WTC11 (cell line): ENCODE results near the gene FNBP1L. TPM values are rescaled to one million over a fixed set of nuclear protein-coding genes. Genes with fewer than 3 reads are reported as not detected.

Experiments
- ATAC-seq: fragments of 200-7000 bp; cut with Tn5 transposase; 2 replicates; pipeline ENCODE4 v1.10.0; 2021; ENCODE audit warnings: mild to moderate bottlenecking, moderate library complexity
- CTCF ChIA-PET: fragments of 300-600 bp; sonication (Branson Sonifier 250); formaldehyde crosslinking; loops from one replicate; lab custom pipeline; 2021; ENCODE audit warnings: antibody characterized with exemption; lab: Charles Lee
- POLR2A ChIA-PET: fragments of 350-600 bp; sonication (Branson Sonifier 250); formaldehyde crosslinking; loops from one replicate; lab custom pipeline; 2021; ENCODE audit warnings: antibody characterized with exemption; lab: Charles Lee
- DNase-seq: peaks from one replicate; pipeline ENCODE4 v3.0.0; 2021; ENCODE audit warnings: low spot score
- H3K27ac Mint-ChIP-seq: 2 replicates; pipeline ENCODE4 v1.8.0; 2021; ENCODE audit warnings: mixed read lengths
- H3K27me3 Mint-ChIP-seq: 2 replicates; pipeline ENCODE4 v1.8.0; 2021; ENCODE audit warnings: low read depth, mild to moderate bottlenecking, moderate library complexity, mixed read lengths
- H3K36me3 Mint-ChIP-seq: 2 replicates; pipeline ENCODE4 v1.8.0; 2021; ENCODE audit warnings: mixed read lengths
- H3K4me1 Mint-ChIP-seq: 2 replicates; pipeline ENCODE4 v1.8.0; 2022; ENCODE audit warnings: mixed read lengths
- H3K4me3 Mint-ChIP-seq: 2 replicates; pipeline ENCODE4 v1.8.0; 2021; ENCODE audit warnings: mild to moderate bottlenecking, moderate library complexity, mixed read lengths
- H3K9me3 Mint-ChIP-seq: 2 replicates; pipeline ENCODE4 v1.8.0; 2021; ENCODE audit warnings: mixed read lengths
- ATF2 ChIP-seq: sonication (generic); formaldehyde crosslinking; IDR thresholded peaks from 2 replicates; pipeline ENCODE4 v1.8.1; 2022; ENCODE audit warnings: low read depth, missing genetic modification reagents, borderline replicate concordance
- ATF6 ChIP-seq: sonication (generic); formaldehyde crosslinking; IDR thresholded peaks from 2 replicates; pipeline ENCODE4 v1.8.1; 2023; ENCODE audit warnings: mild to moderate bottlenecking, missing genetic modification reagents
- CBFB ChIP-seq: sonication (generic); formaldehyde crosslinking; IDR thresholded peaks from 2 replicates; pipeline ENCODE4 v1.8.1; 2022; ENCODE audit warnings: mild to moderate bottlenecking, low read depth, missing genetic modification reagents
- CDX4 ChIP-seq: fragments of 250-450 bp; sonication (Bioruptor Pico); IDR thresholded peaks from 2 replicates; pipeline ENCODE4 v1.9.0; 2021; ENCODE audit warnings: moderate library complexity, mild to moderate bottlenecking, inconsistent platforms, borderline replicate concordance
- CREB1 ChIP-seq: sonication (generic); formaldehyde crosslinking; IDR thresholded peaks from 2 replicates; pipeline ENCODE4 v1.8.0; 2023; ENCODE audit warnings: mild to moderate bottlenecking, missing genetic modification reagents
- CREM ChIP-seq: sonication (generic); formaldehyde crosslinking; IDR thresholded peaks from 2 replicates; pipeline ENCODE4 v1.8.1; 2022; ENCODE audit warnings: mild to moderate bottlenecking, missing genetic modification reagents, moderate library complexity
- E2F4 ChIP-seq: sonication (generic); formaldehyde crosslinking; IDR thresholded peaks from 2 replicates; pipeline ENCODE4 v1.8.1; 2022; ENCODE audit warnings: low read depth, mild to moderate bottlenecking, moderate library complexity, missing genetic modification reagents, borderline replicate concordance
- GABPB1 ChIP-seq: sonication (generic); formaldehyde crosslinking; IDR thresholded peaks from 2 replicates; pipeline ENCODE4 v1.8.1; 2023; ENCODE audit warnings: mild to moderate bottlenecking, missing genetic modification reagents
- IRF1 ChIP-seq: sonication (generic); formaldehyde crosslinking; IDR thresholded peaks from 2 replicates; pipeline ENCODE4 v1.8.0; 2023; ENCODE audit warnings: missing genetic modification reagents
- MAX ChIP-seq: sonication (generic); formaldehyde crosslinking; IDR thresholded peaks from 2 replicates; pipeline ENCODE4 v1.8.0; 2022; ENCODE audit warnings: mild to moderate bottlenecking, missing genetic modification reagents
- MYBL2 ChIP-seq: sonication (generic); formaldehyde crosslinking; IDR thresholded peaks from 2 replicates; pipeline ENCODE4 v1.8.1; 2023; ENCODE audit warnings: mild to moderate bottlenecking, moderate library complexity, missing genetic modification reagents
- NFE2L1 ChIP-seq: sonication (generic); formaldehyde crosslinking; IDR thresholded peaks from 2 replicates; pipeline ENCODE4 v1.8.1; 2023; ENCODE audit warnings: missing genetic modification reagents
- NR1H2 ChIP-seq: sonication (generic); formaldehyde crosslinking; IDR thresholded peaks from 2 replicates; pipeline ENCODE4 v1.9.0; 2021; ENCODE audit warnings: mild to moderate bottlenecking, moderate library complexity, missing genetic modification reagents
- NR3C1 ChIP-seq: sonication (generic); formaldehyde crosslinking; conservative IDR thresholded peaks from 2 replicates; pipeline ENCODE4 v1.8.1; 2023; ENCODE audit warnings: low read depth, mild to moderate bottlenecking, missing genetic modification reagents
- SOX15 ChIP-seq: fragments of 250-450 bp; sonication (Bioruptor Pico); IDR thresholded peaks from 2 replicates; pipeline ENCODE4 v1.9.0; 2021; ENCODE audit warnings: mild to moderate bottlenecking
- TEAD1 ChIP-seq: sonication (generic); formaldehyde crosslinking; IDR thresholded peaks from 2 replicates; pipeline ENCODE4 v1.8.0; 2022; ENCODE audit warnings: mild to moderate bottlenecking, missing genetic modification reagents
- ZMAT4 ChIP-seq: fragments of 250-450 bp; sonication (Bioruptor Pico); IDR thresholded peaks from 2 replicates; pipeline ENCODE4 v1.9.0; 2021; ENCODE audit warnings: mild to moderate bottlenecking
- ZNF121 ChIP-seq: sonication (generic); formaldehyde crosslinking; IDR thresholded peaks from 2 replicates; pipeline ENCODE4 v1.8.0; 2023; ENCODE audit warnings: missing genetic modification reagents
- ZNF138 ChIP-seq: sonication (generic); formaldehyde crosslinking; conservative IDR thresholded peaks from 2 replicates; pipeline ENCODE4 v1.8.1; 2022; ENCODE audit warnings: mild to moderate bottlenecking, moderate library complexity, missing genetic modification reagents
- ZNF232 ChIP-seq: sonication (generic); formaldehyde crosslinking; IDR thresholded peaks from 2 replicates; pipeline ENCODE4 v1.8.0; 2022; ENCODE audit warnings: mild to moderate bottlenecking, missing genetic modification reagents
- ZNF317 ChIP-seq: sonication (generic); formaldehyde crosslinking; IDR thresholded peaks from 2 replicates; pipeline ENCODE4 v1.8.1; 2023; ENCODE audit warnings: low read depth, mild to moderate bottlenecking, moderate library complexity, missing genetic modification reagents, borderline replicate concordance
- ZNF396 ChIP-seq: fragments of 250-450 bp; sonication (Bioruptor Pico); IDR thresholded peaks from 2 replicates; pipeline ENCODE4 v1.8.0; 2021; ENCODE audit warnings: mild to moderate bottlenecking, moderate library complexity, borderline replicate concordance
- ZNF671 ChIP-seq: fragments of 250-450 bp; sonication (Bioruptor Pico); IDR thresholded peaks from 2 replicates; pipeline ENCODE4 v1.8.0; 2021; ENCODE audit warnings: mild to moderate bottlenecking
- total RNA-seq: library from RNA; stranded (reverse); gene quantifications from 3 replicates; pipeline ENCODE4 v1.2.3, GENCODE V29; 2021
- TF ChIP-seq, protein P1 (sequence below): sonication (generic); formaldehyde crosslinking; conservative IDR thresholded peaks from 2 replicates; pipeline ENCODE4 v1.8.1; 2022; ENCODE audit warnings: mild to moderate bottlenecking, missing genetic modification reagents
- TF ChIP-seq, protein P2 (sequence below): sonication (generic); formaldehyde crosslinking; IDR thresholded peaks from 2 replicates; pipeline ENCODE4 v1.8.0; 2022; ENCODE audit warnings: mild to moderate bottlenecking, missing genetic modification reagents

Gene FNBP1L
- total RNA-seq, 1 experiment from 2014 or later, result 79.1 TPM

DNA sequence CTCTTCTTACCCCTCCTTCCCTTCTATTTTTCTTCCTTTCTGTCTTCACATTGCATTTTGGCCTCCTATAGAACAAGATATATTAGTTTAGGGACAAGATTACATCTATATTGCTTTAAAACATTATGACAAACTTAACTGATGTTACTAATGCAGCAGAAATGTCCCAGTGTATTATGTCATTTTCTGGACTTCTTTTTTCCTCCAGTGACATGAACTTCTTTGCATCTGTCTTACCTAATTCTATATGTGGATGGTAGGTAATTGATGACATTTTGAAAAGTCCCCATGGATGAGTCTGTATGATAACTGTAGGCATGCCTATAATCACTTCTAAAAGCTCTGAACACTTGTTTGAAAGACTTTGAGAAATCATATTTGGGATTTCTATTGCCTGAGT is 89.5 kb downstream of the FNBP1L start:
- H3K27me3 Mint-ChIP-seq, result no peaks in the 10 kb centered on the region
- H3K36me3 Mint-ChIP-seq, result peaks cover 9% of the 10 kb centered on the region; the same call in 1 of the 2 replicates
- ChIA-PET CTCF (no interaction called here), POLR2A (no interaction called here)
- no peak for TF ChIP-seq ZNF396
- no peak for TF ChIP-seq GABPB1 (CRISPR knock-in tag)
- no peak for TF ChIP-seq CBFB
- TF ChIP-seq IRF1 (CRISPR knock-in tag), result no peak
- TF ChIP-seq, protein P1, sequence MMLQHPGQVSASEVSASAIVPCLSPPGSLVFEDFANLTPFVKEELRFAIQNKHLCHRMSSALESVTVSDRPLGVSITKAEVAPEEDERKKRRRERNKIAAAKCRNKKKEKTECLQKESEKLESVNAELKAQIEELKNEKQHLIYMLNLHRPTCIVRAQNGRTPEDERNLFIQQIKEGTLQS (CRISPR knock-in tag), result no peak
- no peak for TF ChIP-seq ATF2
- TF ChIP-seq CREB1 (CRISPR knock-in tag), result no peak
- TF ChIP-seq, protein P2, sequence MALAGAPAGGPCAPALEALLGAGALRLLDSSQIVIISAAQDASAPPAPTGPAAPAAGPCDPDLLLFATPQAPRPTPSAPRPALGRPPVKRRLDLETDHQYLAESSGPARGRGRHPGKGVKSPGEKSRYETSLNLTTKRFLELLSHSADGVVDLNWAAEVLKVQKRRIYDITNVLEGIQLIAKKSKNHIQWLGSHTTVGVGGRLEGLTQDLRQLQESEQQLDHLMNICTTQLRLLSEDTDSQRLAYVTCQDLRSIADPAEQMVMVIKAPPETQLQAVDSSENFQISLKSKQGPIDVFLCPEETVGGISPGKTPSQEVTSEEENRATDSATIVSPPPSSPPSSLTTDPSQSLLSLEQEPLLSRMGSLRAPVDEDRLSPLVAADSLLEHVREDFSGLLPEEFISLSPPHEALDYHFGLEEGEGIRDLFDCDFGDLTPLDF (CRISPR knock-in tag), result no peak
- no peak for TF ChIP-seq NFE2L1 (CRISPR knock-in tag)
- TF ChIP-seq NR1H2 (CRISPR knock-in tag), result no peak
- no peak for TF ChIP-seq NR3C1 (CRISPR knock-in tag)
- TF ChIP-seq TEAD1 (CRISPR knock-in tag), result no peak
- TF ChIP-seq SOX15 (CRISPR knock-in tag), result no peak
- H3K4me1 Mint-ChIP-seq, result peaks cover 7% of the 10 kb centered on the region
- no peaks in the 10 kb centered on the region for H3K9me3 Mint-ChIP-seq
- ATAC-seq, result no peak
- H3K4me3 Mint-ChIP-seq, result no peak overlapping the region
- 0 out of 2 replicates have a peak overlapping the region, but pooled peaks have one; percentile 24 for H3K27ac Mint-ChIP-seq
- no peak for DNase-seq

DNA sequence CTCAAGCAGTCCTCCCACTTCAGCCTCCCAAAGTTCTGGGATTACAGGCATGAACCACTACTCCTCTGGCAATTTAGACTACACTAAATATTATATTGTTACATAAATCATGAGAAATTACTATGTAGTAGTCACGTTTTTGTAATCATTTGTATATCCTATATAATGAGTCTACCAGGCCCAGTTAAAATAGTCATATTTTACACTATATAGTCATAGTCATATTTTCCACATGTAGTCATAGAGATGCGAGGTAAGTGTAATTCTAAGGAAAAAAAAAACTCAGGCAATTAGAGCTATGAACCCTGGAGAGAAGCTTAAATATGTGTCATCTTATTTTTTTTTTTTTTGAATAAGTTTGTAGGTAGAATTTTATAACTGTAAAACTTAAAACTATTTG is 90.0 kb downstream of the FNBP1L start:
- CTCF ChIA-PET, result no interaction called here
- POLR2A ChIA-PET, result no interaction called here
- no peak for ATAC-seq
- no peaks in the 10 kb centered on the region for H3K9me3 Mint-ChIP-seq
- H3K27me3 Mint-ChIP-seq, result no peaks in the 10 kb centered on the region
- H3K4me1 Mint-ChIP-seq, result peaks cover 7% of the 10 kb centered on the region
- no peak overlapping the region for H3K4me3 Mint-ChIP-seq
- TF ChIP-seq NR3C1 (CRISPR knock-in tag) (no peak), CDX4 (no peak), CREB1 (CRISPR knock-in tag) (no peak), SOX15 (CRISPR knock-in tag) (no peak), ZNF317 (no peak), ZNF232 (no peak), ZMAT4 (no peak), E2F4 (CRISPR knock-in tag) (no peak), ZNF138 (CRISPR knock-in tag) (no peak), NR1H2 (CRISPR knock-in tag) (no peak), MYBL2 (CRISPR knock-in tag) (no peak), ZNF671 (CRISPR knock-in tag) (no peak), CREM (CRISPR knock-in tag) (no peak), ZNF121 (CRISPR knock-in tag) (no peak), MAX (CRISPR knock-in tag) (no peak), ATF6 (CRISPR knock-in tag) (no peak)
- DNase-seq, result no peak
- peaks cover 9% of the 10 kb centered on the region; the same call in 1 of the 2 replicates for H3K36me3 Mint-ChIP-seq
- no peak overlapping the region for H3K27ac Mint-ChIP-seq
